Hepatocyte (in vitro differentiated cells): ENCODE data around the gene TMPRSS2. TPM values are rescaled to one million over a fixed set of nuclear protein-coding genes. Genes with fewer than 3 reads are reported as not detected.

Experiments
- DNase-seq: peaks from one replicate; pipeline ENCODE4 v3.0.0-alpha.2; 2016; ENCODE audit warnings: low spot score
- H2AFZ ChIP-seq: fragments of 200-600 bp; sonication (generic); 2 replicates; pipeline ENCODE4 v1.6.0; 2016; ENCODE audit warnings: antibody characterized with exemption, mild to moderate bottlenecking
- H3K27ac ChIP-seq: fragments of 200-600 bp; sonication (generic); 2 replicates; pipeline ENCODE4 v1.5.1; 2016; ENCODE audit warnings: mild to moderate bottlenecking
- H3K27me3 ChIP-seq: fragments of 200-600 bp; sonication (generic); 2 replicates; pipeline ENCODE4 v1.6.1; 2016
- H3K36me3 ChIP-seq: fragments of 200-600 bp; sonication (generic); replicated peaks from 2 replicates; pipeline ENCODE4 v1.5.1; 2016; ENCODE audit warnings: low read depth; ENCODE audit not compliant: insufficient read depth
- H3K4me1 ChIP-seq: fragments of 200-600 bp; sonication (generic); 2 replicates; pipeline ENCODE4 v1.5.1; 2016; ENCODE audit warnings: mild to moderate bottlenecking, moderate library complexity; ENCODE audit not compliant: insufficient read depth
- H3K4me2 ChIP-seq: fragments of 200-600 bp; sonication (generic); 2 replicates; pipeline ENCODE4 v1.6.0; 2016
- H3K4me3 ChIP-seq: fragments of 200-600 bp; sonication (generic); 2 replicates; pipeline ENCODE4 v1.5.1; 2016; ENCODE audit warnings: mild to moderate bottlenecking
- H3K79me2 ChIP-seq: fragments of 200-600 bp; sonication (generic); 2 replicates; pipeline ENCODE4 v1.6.0; 2017; ENCODE audit warnings: mild to moderate bottlenecking
- H3K9me2 ChIP-seq: fragments of 200-600 bp; sonication (generic); replicated peaks from 2 replicates; pipeline ENCODE4 v1.6.0; 2017; ENCODE audit warnings: mild to moderate bottlenecking; ENCODE audit not compliant: insufficient read depth
- H3K9me3 ChIP-seq: fragments of 200-600 bp; sonication (generic); 2 replicates; pipeline ENCODE4 v1.5.1; 2016; ENCODE audit warnings: low read depth, mild to moderate bottlenecking
- H4K20me1 ChIP-seq: fragments of 200-600 bp; sonication (generic); 2 replicates; pipeline ENCODE4 v1.6.0; 2016; ENCODE audit warnings: mild to moderate bottlenecking; ENCODE audit not compliant: insufficient read depth, poor library complexity, severe bottlenecking
- CTCF ChIP-seq: fragments of 200-600 bp; sonication (generic); IDR thresholded peaks from 2 replicates; pipeline ENCODE4 v1.5.1; 2016; ENCODE audit warnings: antibody characterized with exemption, mild to moderate bottlenecking; ENCODE audit not compliant: poor library complexity
- EZH2 ChIP-seq: fragments of 200-600 bp; sonication (generic); IDR thresholded peaks from 2 replicates; pipeline ENCODE4 v1.6.1; 2016; ENCODE audit warnings: antibody characterized with exemption, mild to moderate bottlenecking, borderline replicate concordance
- EZH2phosphoT487 ChIP-seq: fragments of 200-600 bp; sonication (generic); IDR thresholded peaks from one replicate; pipeline ENCODE4 v1.6.1; 2018; ENCODE audit warnings: antibody characterized with exemption, mild to moderate bottlenecking, low read depth, moderate library complexity; ENCODE audit not compliant: unreplicated experiment, severe bottlenecking
- WGBS: methylation state at CpG from one replicate; pipeline ENCODE4 v1.1.6; 2016; ENCODE audit warnings: low lambda C conversion rate; ENCODE audit errors: missing lambda C conversion rate; 5-methylcytosine and 5-hydroxymethylcytosine counted together
- polyA plus RNA-seq: library from polyadenylated mRNA; unstranded; fragments of >200 nt; fragmentation: Nextera tagmentation; extraction: Ambion mirVana; gene quantifications from 2 replicates; pipeline ENCODE4 v1.2.1, GENCODE V29; 2016
- total RNA-seq: library from RNA; depleted of rRNA; stranded (reverse); fragments of >200 nt; gene quantifications from 2 replicates; pipeline ENCODE4 v1.2.3, GENCODE V29; 2014

Gene TMPRSS2
- total and polyA plus RNA-seq, 2 experiments from 2014 or later: 65.9 to 121 TPM

- Histone ChIP-seq H3K4me2 (no peak overlapping the region), H3K36me3 (no peaks in the 10 kb centered on the region), H4K20me1 (peaks cover 8% of the 10 kb centered on the region), H3K27ac (peak overlapping the region; percentile 15), H3K9me3 (no peaks in the 10 kb centered on the region), H3K79me2 (peaks cover 9% of the 10 kb centered on the region), H3K4me3 (no peak overlapping the region), H3K4me1 (peaks cover 21% of the 10 kb centered on the region), H3K9me2 (no peaks in the 10 kb centered on the region), H3K27me3 (no peaks in the 10 kb centered on the region), H2AFZ (no peak overlapping the region)
- 92% methylated on average over 6 of the region's 6 CpGs for WGBS
- DNase-seq: no peak
- TF ChIP-seq CTCF (no peak), EZH2 (no peak), EZH2phosphoT487 (no peak)
Observed at GRCh38 chr21:41482980-41483379, 25.0 kb downstream of the TMPRSS2 start.

GRCh38 chr21:41482301-41482700, 25.7 kb downstream of the TMPRSS2 start:
- Histone ChIP-seq H3K4me2 (no peak overlapping the region), H3K4me3 (no peak overlapping the region), H3K4me1 (peaks cover 25% of the 10 kb centered on the region), H4K20me1 (peaks cover 8% of the 10 kb centered on the region), H3K27me3 (no peaks in the 10 kb centered on the region), H3K79me2 (peaks cover 9% of the 10 kb centered on the region), H2AFZ (no peak overlapping the region), H3K9me3 (no peaks in the 10 kb centered on the region), H3K27ac (no peak overlapping the region), H3K36me3 (no peaks in the 10 kb centered on the region), H3K9me2 (no peaks in the 10 kb centered on the region)
- DNase-seq: no peak
- 55% methylated on average over 6 of the region's 6 CpGs for WGBS
- TF ChIP-seq EZH2phosphoT487 (no peak), EZH2 (no peak), CTCF (no peak)

- H3K9me2 ChIP-seq: no peaks in the 10 kb centered on the region
- no peak overlapping the region for H3K4me3 ChIP-seq
- TF ChIP-seq CTCF: no peak
- no peak for TF ChIP-seq EZH2phosphoT487
- TF ChIP-seq EZH2: no peak
- DNase-seq: no peak
- whole genome bisulfite sequencing: 85% methylated on average over 8 of the region's 8 CpGs
- H3K79me2 ChIP-seq: peaks cover 9% of the 10 kb centered on the region
- H3K36me3 ChIP-seq: no peaks in the 10 kb centered on the region
- H2AFZ ChIP-seq: no peak overlapping the region
- no peaks in the 10 kb centered on the region for H3K9me3 ChIP-seq
- no peaks in the 10 kb centered on the region for H3K27me3 ChIP-seq
- no peak overlapping the region for H3K27ac ChIP-seq
- peaks cover 8% of the 10 kb centered on the region for H4K20me1 ChIP-seq
- H3K4me1 ChIP-seq: peaks cover 14% of the 10 kb centered on the region
- H3K4me2 ChIP-seq: no peak overlapping the region
Observed at GRCh38 chr21:41481191-41481590, 26.8 kb downstream of the TMPRSS2 start.
